Stimulated activated CD4-positive, alpha-beta T cell treated with anti-CD3 and anti-CD28 coated beads, Interleukin-12 subunit alpha, Interleukin-12 subunit beta, amount 100 ng/mL, for 48 hours (primary cell): ENCODE measurements around the gene DENND4B.
A peak's percentile ranks its signal among the peaks of the same experiment; 100 is the strongest.

ENCODE experiments used
- DNase-seq, 3 donors: peaks; one replicate each; pipeline ENCODE4 v3.0.0-alpha.2; 2020; ENCODE audit warnings: low read depth in 2 of 3, low spot score in 1 of 3

The DENND4B gene

GRCh38 chr1:153951183-153951582 is 4.7 kb upstream of the DENND4B start:
- DNase-seq = no peak

- DNase-seq = peak; percentile 38 to 62 (median 54)
These were observed 510 bp downstream of the DENND4B start for GRCh38 chr1:153945795-153946621.

GRCh38 chr1:153945131-153945794 is 1.3 kb downstream of the DENND4B start:
- DNase-seq = peak; percentile 52 to 61 (median 59)

GRCh38 chr1:153944827-153945117 is 1.7 kb downstream of the DENND4B start:
- no peak for DNase-seq

- no peak for DNase-seq
These were observed 2.3 kb downstream of the DENND4B start for GRCh38 chr1:153944005-153944826.

- DNase-seq = no peak
These were observed 3.6 kb downstream of the DENND4B start for GRCh38 chr1:153942766-153943549.

- no peak for DNase-seq
These were observed 4.4 kb downstream of the DENND4B start for GRCh38 chr1:153941826-153942725.

- DNase-seq = no peak
These were observed 5.8 kb downstream of the DENND4B start for GRCh38 chr1:153940756-153941155.

GRCh38 chr1:153939476-153939875 is 7.0 kb downstream of the DENND4B start:
- DNase-seq = no peak

GRCh38 chr1:153938996-153939395 is 7.5 kb downstream of the DENND4B start:
- no peak for DNase-seq

GRCh38 chr1:153937331-153937730 is 9.2 kb downstream of the DENND4B start:
- DNase-seq = no peak

GRCh38 chr1:153936011-153936802 is 10.3 kb downstream of the DENND4B start:
- DNase-seq = no peak

- DNase-seq = no peak
These were observed 11.8 kb downstream of the DENND4B start for GRCh38 chr1:153934746-153935145.

- no peak for DNase-seq
These were observed 12.6 kb downstream of the DENND4B start for GRCh38 chr1:153933955-153934354.

- no peak for DNase-seq
These were observed 13.1 kb downstream of the DENND4B start for GRCh38 chr1:153933430-153933829.

GRCh38 chr1:153932156-153933131 is 14.1 kb downstream of the DENND4B start:
- no peak for DNase-seq

- DNase-seq = no peak
These were observed 16.3 kb downstream of the DENND4B start for GRCh38 chr1:153929981-153930948.
